WTC11 (cell line): ENCODE data around the gene C1QTNF1. TPM values are rescaled to one million over a fixed set of nuclear protein-coding genes. Genes with fewer than 3 reads are reported as not detected.

Experiments used
- ATAC-seq: fragments of 200-7000 bp; cut with Tn5 transposase; 2 replicates; pipeline ENCODE4 v1.10.0; 2021; ENCODE audit warnings: mild to moderate bottlenecking, moderate library complexity
- CTCF ChIA-PET: fragments of 300-600 bp; sonication (Branson Sonifier 250); formaldehyde crosslinking; loops from one replicate; lab custom pipeline; 2021; ENCODE audit warnings: antibody characterized with exemption; lab: Charles Lee
- POLR2A ChIA-PET: fragments of 350-600 bp; sonication (Branson Sonifier 250); formaldehyde crosslinking; loops from one replicate; lab custom pipeline; 2021; ENCODE audit warnings: antibody characterized with exemption; lab: Charles Lee
- DNase-seq: peaks from one replicate; pipeline ENCODE4 v3.0.0; 2021; ENCODE audit warnings: low spot score
- H3K27ac Mint-ChIP-seq: 2 replicates; pipeline ENCODE4 v1.8.0; 2021; ENCODE audit warnings: mixed read lengths
- H3K27me3 Mint-ChIP-seq: 2 replicates; pipeline ENCODE4 v1.8.0; 2021; ENCODE audit warnings: low read depth, mild to moderate bottlenecking, moderate library complexity, mixed read lengths
- H3K36me3 Mint-ChIP-seq: 2 replicates; pipeline ENCODE4 v1.8.0; 2021; ENCODE audit warnings: mixed read lengths
- H3K4me1 Mint-ChIP-seq: 2 replicates; pipeline ENCODE4 v1.8.0; 2022; ENCODE audit warnings: mixed read lengths
- H3K4me3 Mint-ChIP-seq: 2 replicates; pipeline ENCODE4 v1.8.0; 2021; ENCODE audit warnings: mild to moderate bottlenecking, moderate library complexity, mixed read lengths
- H3K9me3 Mint-ChIP-seq: 2 replicates; pipeline ENCODE4 v1.8.0; 2021; ENCODE audit warnings: mixed read lengths
- CBFB ChIP-seq: sonication (generic); formaldehyde crosslinking; IDR thresholded peaks from 2 replicates; pipeline ENCODE4 v1.8.1; 2022; ENCODE audit warnings: mild to moderate bottlenecking, low read depth, missing genetic modification reagents
- ETV6 ChIP-seq: sonication (generic); formaldehyde crosslinking; IDR thresholded peaks from 2 replicates; pipeline ENCODE4 v1.8.1; 2022; ENCODE audit warnings: mild to moderate bottlenecking, missing genetic modification reagents
- FOXP1 ChIP-seq: sonication (generic); formaldehyde crosslinking; IDR thresholded peaks from 2 replicates; pipeline ENCODE4 v1.8.0; 2022; ENCODE audit warnings: missing genetic modification reagents, mild to moderate bottlenecking, moderate library complexity, borderline replicate concordance
- HMGA2 ChIP-seq: fragments of 250-450 bp; sonication (Bioruptor Pico); IDR thresholded peaks from 2 replicates; pipeline ENCODE4 v1.4.0; 2021; ENCODE audit warnings: mild to moderate bottlenecking, moderate library complexity
- KAT7 ChIP-seq: sonication (generic); formaldehyde crosslinking; IDR thresholded peaks from 2 replicates; pipeline ENCODE4 v1.8.1; 2023; ENCODE audit warnings: missing genetic modification reagents, mild to moderate bottlenecking, borderline replicate concordance
- PRRX2 ChIP-seq: fragments of 250-450 bp; sonication (Bioruptor Pico); IDR thresholded peaks from 2 replicates; pipeline ENCODE4 v1.8.0; 2021; ENCODE audit warnings: mild to moderate bottlenecking
- SMAD3 ChIP-seq: sonication (generic); formaldehyde crosslinking; IDR thresholded peaks from 2 replicates; pipeline ENCODE4 v1.8.0; 2022; ENCODE audit warnings: missing genetic modification reagents, mild to moderate bottlenecking, borderline replicate concordance
- SP1 ChIP-seq: sonication (generic); formaldehyde crosslinking; conservative IDR thresholded peaks from 2 replicates; pipeline ENCODE4 v1.8.1; 2022; ENCODE audit warnings: missing genetic modification reagents
- ZNF219 ChIP-seq: sonication (generic); formaldehyde crosslinking; IDR thresholded peaks from 2 replicates; pipeline ENCODE4 v1.8.0; 2023; ENCODE audit warnings: missing genetic modification reagents, mild to moderate bottlenecking, borderline replicate concordance
- total RNA-seq: library from RNA; stranded (reverse); gene quantifications from 3 replicates; pipeline ENCODE4 v1.2.3, GENCODE V29; 2021
- TF ChIP-seq, protein P1 (sequence below): sonication (generic); formaldehyde crosslinking; IDR thresholded peaks from 2 replicates; pipeline ENCODE4 v1.8.0; 2022; ENCODE audit warnings: mild to moderate bottlenecking, missing genetic modification reagents
- TF ChIP-seq, protein P2 (sequence below): fragments of 250-450 bp; sonication (Bioruptor Pico); IDR thresholded peaks from 2 replicates; pipeline ENCODE4 v1.9.0; 2021; ENCODE audit warnings: mild to moderate bottlenecking
- TF ChIP-seq, protein P3 (sequence below): fragments of 250-450 bp; sonication (Bioruptor Pico); IDR thresholded peaks from 2 replicates; pipeline ENCODE4 v2.1.2; 2022; ENCODE audit warnings: mild to moderate bottlenecking, moderate library complexity
- TF ChIP-seq, protein P4 (sequence below): sonication (generic); formaldehyde crosslinking; IDR thresholded peaks from 2 replicates; pipeline ENCODE4 v1.8.0; 2023; ENCODE audit warnings: missing genetic modification reagents, mild to moderate bottlenecking, borderline replicate concordance
- TF ChIP-seq, protein P5 (sequence below): sonication (generic); formaldehyde crosslinking; IDR thresholded peaks from 2 replicates; pipeline ENCODE4 v1.8.0; 2022; ENCODE audit warnings: missing genetic modification reagents

Gene C1QTNF1
- total RNA-seq, 1 experiment from 2014 or later: 1.7 TPM

DNA sequence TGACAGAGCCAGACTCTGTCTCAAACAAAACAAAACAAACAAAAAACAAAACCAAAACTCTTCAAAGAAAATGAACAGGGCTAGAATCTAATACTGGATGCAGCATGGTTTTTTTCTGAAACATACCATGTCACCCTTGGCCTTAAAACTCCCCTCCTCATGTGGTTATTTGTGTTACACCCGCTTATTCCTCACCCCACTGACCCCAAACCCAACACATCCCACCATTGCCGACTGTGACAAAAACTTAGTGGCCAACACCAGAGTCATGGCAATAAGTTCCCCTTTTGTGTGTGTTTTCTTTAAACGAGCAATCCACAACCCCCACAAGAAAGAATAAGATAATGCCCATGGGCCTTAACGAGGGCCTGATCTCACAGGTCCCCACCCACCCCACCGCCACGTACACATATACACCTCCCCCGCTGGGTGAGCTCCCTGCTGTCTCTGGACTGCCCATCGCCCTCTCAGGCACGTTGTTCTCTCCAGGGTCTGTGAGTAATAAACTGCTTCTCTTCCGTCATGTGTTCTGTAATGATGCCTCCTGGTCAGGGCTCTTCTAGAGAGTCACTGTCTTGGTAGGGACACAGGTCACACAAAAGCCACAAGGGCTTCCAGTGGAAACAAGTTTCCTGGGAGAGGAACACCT is 33.9 kb downstream of the C1QTNF1 start (continued):
- TF ChIP-seq HMGA2 (no peak), CBFB (CRISPR knock-in tag) (no peak), SP1 (CRISPR knock-in tag) (no peak), ETV6 (CRISPR knock-in tag) (no peak), ZNF219 (CRISPR knock-in tag) (no peak), SMAD3 (CRISPR knock-in tag) (no peak)
- TF ChIP-seq, protein P1, sequence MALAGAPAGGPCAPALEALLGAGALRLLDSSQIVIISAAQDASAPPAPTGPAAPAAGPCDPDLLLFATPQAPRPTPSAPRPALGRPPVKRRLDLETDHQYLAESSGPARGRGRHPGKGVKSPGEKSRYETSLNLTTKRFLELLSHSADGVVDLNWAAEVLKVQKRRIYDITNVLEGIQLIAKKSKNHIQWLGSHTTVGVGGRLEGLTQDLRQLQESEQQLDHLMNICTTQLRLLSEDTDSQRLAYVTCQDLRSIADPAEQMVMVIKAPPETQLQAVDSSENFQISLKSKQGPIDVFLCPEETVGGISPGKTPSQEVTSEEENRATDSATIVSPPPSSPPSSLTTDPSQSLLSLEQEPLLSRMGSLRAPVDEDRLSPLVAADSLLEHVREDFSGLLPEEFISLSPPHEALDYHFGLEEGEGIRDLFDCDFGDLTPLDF (CRISPR knock-in tag): no peak
- TF ChIP-seq, protein P2, sequence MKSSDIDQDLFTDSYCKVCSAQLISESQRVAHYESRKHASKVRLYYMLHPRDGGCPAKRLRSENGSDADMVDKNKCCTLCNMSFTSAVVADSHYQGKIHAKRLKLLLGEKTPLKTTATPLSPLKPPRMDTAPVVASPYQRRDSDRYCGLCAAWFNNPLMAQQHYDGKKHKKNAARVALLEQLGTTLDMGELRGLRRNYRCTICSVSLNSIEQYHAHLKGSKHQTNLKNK (CRISPR knock-in tag): no peak

DNA sequence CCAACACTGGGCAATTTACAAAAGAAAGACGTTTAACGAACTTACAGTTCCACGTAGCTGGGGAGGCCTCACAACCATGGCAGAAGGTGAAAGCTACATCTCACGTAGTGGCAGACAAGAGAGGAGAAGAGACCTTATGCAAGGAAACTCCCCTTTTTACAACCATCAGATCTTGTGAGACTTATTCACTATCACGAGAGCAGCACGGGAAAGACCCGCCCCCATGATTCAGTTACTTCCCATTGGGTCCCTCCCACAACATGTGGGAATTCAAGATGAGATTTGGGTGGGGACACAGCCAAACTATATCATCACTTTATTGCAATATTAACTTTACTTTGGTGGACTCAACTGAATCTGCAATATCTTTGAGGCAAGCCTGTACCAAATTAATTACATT is 38.7 kb downstream of the C1QTNF1 start:
- H3K27ac Mint-ChIP-seq: no peak overlapping the region
- 0 out of 2 replicates have a peak, but pooled peaks cover 2% of the 10 kb centered on the region for H3K36me3 Mint-ChIP-seq
- H3K4me3 Mint-ChIP-seq: no peak overlapping the region
- ATAC-seq: no peak
- no peak for DNase-seq
- peaks cover 5% of the 10 kb centered on the region; the same call in 1 of the 2 replicates for H3K27me3 Mint-ChIP-seq
- CTCF ChIA-PET: interaction anchor here (0.6 to 1.5 kb wide), 3 partner anchors 12 to 25 kb away, joined by 3 to 5 read pairs (median 4); partner anchors contain the start of gene ENGASE
- POLR2A ChIA-PET: no interaction called here
- TF ChIP-seq, protein P3, sequence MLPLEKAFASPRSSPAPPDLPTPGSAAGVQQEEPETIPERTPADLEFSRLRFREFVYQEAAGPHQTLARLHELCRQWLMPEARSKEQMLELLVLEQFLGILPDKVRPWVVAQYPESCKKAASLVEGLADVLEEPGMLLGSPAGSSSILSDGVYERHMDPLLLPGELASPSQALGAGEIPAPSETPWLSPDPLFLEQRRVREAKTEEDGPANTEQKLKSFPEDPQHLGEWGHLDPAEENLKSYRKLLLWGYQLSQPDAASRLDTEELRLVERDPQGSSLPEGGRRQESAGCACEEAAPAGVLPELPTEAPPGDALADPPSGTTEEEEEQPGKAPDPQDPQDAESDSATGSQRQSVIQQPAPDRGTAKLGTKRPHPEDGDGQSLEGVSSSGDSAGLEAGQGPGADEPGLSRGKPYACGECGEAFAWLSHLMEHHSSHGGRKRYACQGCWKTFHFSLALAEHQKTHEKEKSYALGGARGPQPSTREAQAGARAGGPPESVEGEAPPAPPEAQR: no peak
- TF ChIP-seq, protein P4, sequence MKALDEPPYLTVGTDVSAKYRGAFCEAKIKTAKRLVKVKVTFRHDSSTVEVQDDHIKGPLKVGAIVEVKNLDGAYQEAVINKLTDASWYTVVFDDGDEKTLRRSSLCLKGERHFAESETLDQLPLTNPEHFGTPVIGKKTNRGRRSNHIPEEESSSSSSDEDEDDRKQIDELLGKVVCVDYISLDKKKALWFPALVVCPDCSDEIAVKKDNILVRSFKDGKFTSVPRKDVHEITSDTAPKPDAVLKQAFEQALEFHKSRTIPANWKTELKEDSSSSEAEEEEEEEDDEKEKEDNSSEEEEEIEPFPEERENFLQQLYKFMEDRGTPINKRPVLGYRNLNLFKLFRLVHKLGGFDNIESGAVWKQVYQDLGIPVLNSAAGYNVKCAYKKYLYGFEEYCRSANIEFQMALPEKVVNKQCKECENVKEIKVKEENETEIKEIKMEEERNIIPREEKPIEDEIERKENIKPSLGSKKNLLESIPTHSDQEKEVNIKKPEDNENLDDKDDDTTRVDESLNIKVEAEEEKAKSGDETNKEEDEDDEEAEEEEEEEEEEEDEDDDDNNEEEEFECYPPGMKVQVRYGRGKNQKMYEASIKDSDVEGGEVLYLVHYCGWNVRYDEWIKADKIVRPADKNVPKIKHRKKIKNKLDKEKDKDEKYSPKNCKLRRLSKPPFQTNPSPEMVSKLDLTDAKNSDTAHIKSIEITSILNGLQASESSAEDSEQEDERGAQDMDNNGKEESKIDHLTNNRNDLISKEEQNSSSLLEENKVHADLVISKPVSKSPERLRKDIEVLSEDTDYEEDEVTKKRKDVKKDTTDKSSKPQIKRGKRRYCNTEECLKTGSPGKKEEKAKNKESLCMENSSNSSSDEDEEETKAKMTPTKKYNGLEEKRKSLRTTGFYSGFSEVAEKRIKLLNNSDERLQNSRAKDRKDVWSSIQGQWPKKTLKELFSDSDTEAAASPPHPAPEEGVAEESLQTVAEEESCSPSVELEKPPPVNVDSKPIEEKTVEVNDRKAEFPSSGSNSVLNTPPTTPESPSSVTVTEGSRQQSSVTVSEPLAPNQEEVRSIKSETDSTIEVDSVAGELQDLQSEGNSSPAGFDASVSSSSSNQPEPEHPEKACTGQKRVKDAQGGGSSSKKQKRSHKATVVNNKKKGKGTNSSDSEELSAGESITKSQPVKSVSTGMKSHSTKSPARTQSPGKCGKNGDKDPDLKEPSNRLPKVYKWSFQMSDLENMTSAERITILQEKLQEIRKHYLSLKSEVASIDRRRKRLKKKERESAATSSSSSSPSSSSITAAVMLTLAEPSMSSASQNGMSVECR (CRISPR knock-in tag): no peak
- TF ChIP-seq, protein P5, sequence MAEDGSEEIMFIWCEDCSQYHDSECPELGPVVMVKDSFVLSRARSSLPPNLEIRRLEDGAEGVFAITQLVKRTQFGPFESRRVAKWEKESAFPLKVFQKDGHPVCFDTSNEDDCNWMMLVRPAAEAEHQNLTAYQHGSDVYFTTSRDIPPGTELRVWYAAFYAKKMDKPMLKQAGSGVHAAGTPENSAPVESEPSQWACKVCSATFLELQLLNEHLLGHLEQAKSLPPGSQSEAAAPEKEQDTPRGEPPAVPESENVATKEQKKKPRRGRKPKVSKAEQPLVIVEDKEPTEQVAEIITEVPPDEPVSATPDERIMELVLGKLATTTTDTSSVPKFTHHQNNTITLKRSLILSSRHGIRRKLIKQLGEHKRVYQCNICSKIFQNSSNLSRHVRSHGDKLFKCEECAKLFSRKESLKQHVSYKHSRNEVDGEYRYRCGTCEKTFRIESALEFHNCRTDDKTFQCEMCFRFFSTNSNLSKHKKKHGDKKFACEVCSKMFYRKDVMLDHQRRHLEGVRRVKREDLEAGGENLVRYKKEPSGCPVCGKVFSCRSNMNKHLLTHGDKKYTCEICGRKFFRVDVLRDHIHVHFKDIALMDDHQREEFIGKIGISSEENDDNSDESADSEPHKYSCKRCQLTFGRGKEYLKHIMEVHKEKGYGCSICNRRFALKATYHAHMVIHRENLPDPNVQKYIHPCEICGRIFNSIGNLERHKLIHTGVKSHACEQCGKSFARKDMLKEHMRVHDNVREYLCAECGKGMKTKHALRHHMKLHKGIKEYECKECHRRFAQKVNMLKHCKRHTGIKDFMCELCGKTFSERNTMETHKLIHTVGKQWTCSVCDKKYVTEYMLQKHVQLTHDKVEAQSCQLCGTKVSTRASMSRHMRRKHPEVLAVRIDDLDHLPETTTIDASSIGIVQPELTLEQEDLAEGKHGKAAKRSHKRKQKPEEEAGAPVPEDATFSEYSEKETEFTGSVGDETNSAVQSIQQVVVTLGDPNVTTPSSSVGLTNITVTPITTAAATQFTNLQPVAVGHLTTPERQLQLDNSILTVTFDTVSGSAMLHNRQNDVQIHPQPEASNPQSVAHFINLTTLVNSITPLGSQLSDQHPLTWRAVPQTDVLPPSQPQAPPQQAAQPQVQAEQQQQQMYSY (CRISPR knock-in tag): no peak
- TF ChIP-seq FOXP1 (CRISPR knock-in tag) (no peak), ZNF219 (CRISPR knock-in tag) (no peak), PRRX2 (no peak), KAT7 (CRISPR knock-in tag) (no peak)
- H3K4me1 Mint-ChIP-seq: no peaks in the 10 kb centered on the region
- peaks cover 3% of the 10 kb centered on the region; the same call in 1 of the 2 replicates for H3K9me3 Mint-ChIP-seq
